Mesenchymal stem cell (in vitro differentiated cells and primary cell): ENCODE data around the gene DDIT3.

ENCODE experiments used
- DNase-seq: peaks from one replicate; pipeline ENCODE4 v3.0.0-alpha.2; 2013
- H2AFZ ChIP-seq: one replicate; pipeline ENCODE4 v1.6.1; 2013; ENCODE audit warnings: low read depth, mild to moderate bottlenecking, control low read depth, inconsistent platforms, low read length, moderate library complexity
- H2AK5ac ChIP-seq: 2 replicates; pipeline ENCODE4 v1.6.1; 2013; ENCODE audit warnings: low read length, moderate library complexity, mild to moderate bottlenecking, inconsistent platforms; ENCODE audit not compliant: severe bottlenecking
- H2BK120ac ChIP-seq: one replicate; pipeline ENCODE4 v1.6.1; 2013; ENCODE audit warnings: low read depth, mild to moderate bottlenecking, inconsistent platforms, low read length, moderate library complexity
- H2BK12ac ChIP-seq, 2 experiments: one replicate each; pipeline ENCODE4 v1.6.1; 2013; ENCODE audit warnings: inconsistent platforms in 2 of 2, low read length in 2 of 2, mild to moderate bottlenecking in 2 of 2, moderate library complexity in 2 of 2, control low read depth in 1 of 2
- H2BK15ac ChIP-seq: one replicate; pipeline ENCODE4 v1.6.1; 2013; ENCODE audit warnings: mild to moderate bottlenecking, low read depth, inconsistent platforms; ENCODE audit not compliant: poor library complexity, severe bottlenecking
- H2BK5ac ChIP-seq: 2 replicates; pipeline ENCODE4 v1.6.1; 2013; ENCODE audit warnings: low read depth, mild to moderate bottlenecking, low read length, control low read depth, inconsistent platforms; ENCODE audit not compliant: poor library complexity, severe bottlenecking
- H3K14ac ChIP-seq, 2 experiments: one replicate each; pipeline ENCODE4 v1.6.1; 2013; ENCODE audit warnings: inconsistent platforms in 2 of 2, low read length in 2 of 2, control low read depth in 1 of 2, mild to moderate bottlenecking in 1 of 2, moderate library complexity in 1 of 2
- H3K18ac ChIP-seq, 2 experiments: one replicate each; pipeline ENCODE4 v1.6.1; 2013; ENCODE audit warnings: inconsistent platforms in 2 of 2, low read length in 2 of 2, control low read depth in 1 of 2, low read depth in 1 of 2, mild to moderate bottlenecking in 1 of 2
- H3K23ac ChIP-seq, 2 experiments: one replicate each; pipeline ENCODE4 v1.6.1; 2013; ENCODE audit warnings: inconsistent platforms in 2 of 2, low read length in 2 of 2, mild to moderate bottlenecking in 2 of 2, moderate library complexity in 2 of 2, control low read depth in 1 of 2
- H3K27ac ChIP-seq: 2 replicates; pipeline ENCODE4 v1.5.1; 2013; ENCODE audit warnings: mild to moderate bottlenecking, moderate library complexity, low read length, control low read depth, inconsistent platforms; ENCODE audit not compliant: poor library complexity, severe bottlenecking
- H3K27me3 ChIP-seq, 2 experiments: 2 replicates each; pipeline versions ENCODE4 v1.6.1 to v1.7.0; 2013; ENCODE audit warnings: low read length in 2 of 2, mild to moderate bottlenecking in 2 of 2, moderate library complexity in 2 of 2, control low read depth in 1 of 2, inconsistent platforms in 1 of 2; ENCODE audit not compliant: control insufficient read depth in 1 of 2, insufficient read depth in 1 of 2
- H3K36me3 ChIP-seq, 2 experiments: 2 replicates each; pipeline versions ENCODE4 v1.6.1 to v1.7.0; 2013; ENCODE audit warnings: low read length in 2 of 2, control low read depth in 1 of 2, inconsistent platforms in 1 of 2, low read depth in 1 of 2, mild to moderate bottlenecking in 1 of 2; ENCODE audit not compliant: insufficient read depth in 2 of 2, control insufficient read depth in 1 of 2
- H3K4ac ChIP-seq, 2 experiments: one replicate each; pipeline ENCODE4 v1.6.1; 2013; ENCODE audit warnings: inconsistent platforms in 2 of 2, low read length in 2 of 2, mild to moderate bottlenecking in 2 of 2, moderate library complexity in 2 of 2, control low read depth in 1 of 2, low read depth in 1 of 2
- H3K4me1 ChIP-seq: 2 replicates; pipeline ENCODE4 v1.6.1; 2013; ENCODE audit warnings: low read depth, low read length, control low read depth; ENCODE audit not compliant: control insufficient read depth, insufficient read depth
- H3K4me2 ChIP-seq: 2 replicates; pipeline ENCODE4 v1.6.1; 2013; ENCODE audit warnings: low read length, mild to moderate bottlenecking, inconsistent platforms; ENCODE audit not compliant: poor library complexity, severe bottlenecking
- H3K4me3 ChIP-seq, 2 experiments: 2 replicates each; pipeline versions ENCODE4 v1.5.1 to v1.7.0; 2013; ENCODE audit warnings: low read length in 2 of 2, mild to moderate bottlenecking in 2 of 2, control low read depth in 1 of 2, low read depth in 1 of 2; ENCODE audit not compliant: insufficient read depth in 1 of 2
- H3K79me1 ChIP-seq: replicated peaks from 2 replicates; pipeline ENCODE4 v1.6.1; 2013; ENCODE audit warnings: mild to moderate bottlenecking, control low read depth, low read length, inconsistent platforms; ENCODE audit not compliant: poor library complexity, severe bottlenecking
- H3K9ac ChIP-seq: 2 replicates; pipeline ENCODE4 v1.7.0; 2013; ENCODE audit warnings: mild to moderate bottlenecking, low read length, moderate library complexity
- H3K9me3 ChIP-seq: 2 replicates; pipeline ENCODE4 v1.7.0; 2013; ENCODE audit warnings: mild to moderate bottlenecking, low read length; ENCODE audit not compliant: control insufficient read depth
- H4K8ac ChIP-seq: one replicate; pipeline ENCODE4 v1.6.1; 2013; ENCODE audit warnings: inconsistent platforms, mild to moderate bottlenecking, low read length, moderate library complexity
- H4K91ac ChIP-seq: one replicate; pipeline ENCODE4 v1.6.1; 2013; ENCODE audit warnings: mild to moderate bottlenecking, low read length, inconsistent platforms
- WGBS: methylation state at CpG from one replicate; pipeline ENCODE4 v1.1.7; 2013; ENCODE audit warnings: mixed read lengths; 5-methylcytosine and 5-hydroxymethylcytosine counted together

Gene DDIT3

DNA sequence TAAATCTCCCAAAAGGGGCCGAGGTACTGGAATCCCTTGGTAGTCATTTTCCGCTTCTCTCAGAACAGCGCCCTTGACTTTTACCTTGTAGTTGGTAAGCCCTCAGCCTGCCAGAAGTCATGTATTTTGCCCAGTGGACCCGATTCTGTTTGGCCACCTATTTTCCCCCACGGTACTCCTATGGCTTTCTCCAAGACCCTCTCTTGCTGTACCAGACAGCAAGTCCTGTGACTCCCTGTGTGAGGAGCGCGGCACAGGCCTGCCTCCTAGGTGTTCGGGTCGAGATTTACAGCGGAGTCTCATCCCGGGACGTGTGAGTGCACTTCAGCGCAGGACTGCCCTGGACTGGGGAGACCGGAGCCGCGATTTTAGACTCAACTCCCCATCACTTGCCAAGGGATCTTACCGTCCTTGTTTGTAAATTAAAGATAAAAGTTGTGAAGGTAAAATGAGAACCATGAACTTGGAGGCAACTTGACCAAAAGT, 1.3 kb upstream of the DDIT3 start:
- peak overlapping the region; percentile 85 for H3K9ac ChIP-seq
- H3K4me3 ChIP-seq, result peak overlapping the region in 1 of 2 experiments; percentile 73
- no peak overlapping the region for H2AFZ ChIP-seq
- peaks cover 35% of the 10 kb centered on the region for H3K4me1 ChIP-seq
- peak overlapping the region; percentile 99 for H3K27ac ChIP-seq
- peak; percentile 80 for DNase-seq
- WGBS, result 20% methylated on average over 13 of the region's 17 CpGs
- peak overlapping the region; percentile 65 to 94 for H3K4ac ChIP-seq
- H2BK120ac ChIP-seq, result peak overlapping the region; percentile 93
- H3K23ac ChIP-seq, result no peak overlapping the region
- no peak overlapping the region for H3K4me2 ChIP-seq
- peak overlapping the region; percentile 22 to 86 for H2BK12ac ChIP-seq
- H3K18ac ChIP-seq, result peak overlapping the region; percentile 77 to 98
- peak overlapping the region; percentile 47 for H2AK5ac ChIP-seq
- H3K9me3 ChIP-seq, result no peaks in the 10 kb centered on the region
- H3K79me1 ChIP-seq, result peaks cover 8% of the 10 kb centered on the region
- H4K8ac ChIP-seq, result peak overlapping the region; percentile 33
- no peaks in the 10 kb centered on the region for H3K27me3 ChIP-seq
- H3K14ac ChIP-seq, result no peak overlapping the region
- peak overlapping the region; percentile 33 for H2BK5ac ChIP-seq
- H4K91ac ChIP-seq, result peak overlapping the region; percentile 83
- H2BK15ac ChIP-seq, result peak overlapping the region; percentile 97
- H3K36me3 ChIP-seq, result peaks cover 32 to 48% of the 10 kb centered on the region in 2 experiments

DNA sequence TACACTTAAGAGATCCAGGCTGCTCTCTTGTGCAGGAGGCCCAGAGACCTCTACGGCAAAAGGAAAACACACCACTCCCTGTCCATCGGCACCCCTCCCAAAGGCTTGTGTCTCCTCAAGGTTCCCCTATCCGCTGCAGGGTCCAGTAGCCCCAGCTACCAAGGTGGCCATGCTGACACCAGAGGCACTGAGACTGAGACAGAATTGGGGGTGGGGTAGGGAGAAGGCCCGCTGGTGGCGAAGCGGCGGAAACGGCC, 590 bp downstream of the DDIT3 start:
- no peaks in the 10 kb centered on the region for H3K27me3 ChIP-seq
- WGBS, result 0% methylated on average over 8 of the region's 8 CpGs
- peaks cover 25% of the 10 kb centered on the region for H3K4me1 ChIP-seq
- H3K23ac ChIP-seq, result peak overlapping the region in 1 of 2 experiments; percentile 10
- H3K9ac ChIP-seq, result peak overlapping the region; percentile 98
- H4K8ac ChIP-seq, result peak overlapping the region; percentile 76
- H3K36me3 ChIP-seq, result peaks cover 27 to 50% of the 10 kb centered on the region in 2 experiments
- no peak overlapping the region for H2BK120ac ChIP-seq
- H3K4me3 ChIP-seq, result peak overlapping the region; percentile 66 to 94
- no peak for DNase-seq
- H3K9me3 ChIP-seq, result no peaks in the 10 kb centered on the region
- peak overlapping the region; percentile 95 for H3K27ac ChIP-seq
- H3K18ac ChIP-seq, result peak overlapping the region; percentile 94 to 95
- H2AFZ ChIP-seq, result no peak overlapping the region
- peaks cover 3% of the 10 kb centered on the region for H3K79me1 ChIP-seq
- peak overlapping the region in 1 of 2 experiments; percentile 78 for H2BK12ac ChIP-seq
- peak overlapping the region; percentile 71 for H3K4me2 ChIP-seq
- no peak overlapping the region for H2BK15ac ChIP-seq
- H2BK5ac ChIP-seq, result peak overlapping the region; percentile 74
- peak overlapping the region in 1 of 2 experiments; percentile 84 for H3K14ac ChIP-seq
- peak overlapping the region; percentile 2 for H2AK5ac ChIP-seq
- H4K91ac ChIP-seq, result peak overlapping the region; percentile 19
- peak overlapping the region; percentile 10 to 74 for H3K4ac ChIP-seq

- Histone ChIP-seq H3K79me1 (peaks cover 5% of the 10 kb centered on the region), H3K4me2 (peak overlapping the region; percentile 71)
Measured at GRCh38 chr12:57518920-57519795, 1.2 kb downstream of the DDIT3 start.

DNA sequence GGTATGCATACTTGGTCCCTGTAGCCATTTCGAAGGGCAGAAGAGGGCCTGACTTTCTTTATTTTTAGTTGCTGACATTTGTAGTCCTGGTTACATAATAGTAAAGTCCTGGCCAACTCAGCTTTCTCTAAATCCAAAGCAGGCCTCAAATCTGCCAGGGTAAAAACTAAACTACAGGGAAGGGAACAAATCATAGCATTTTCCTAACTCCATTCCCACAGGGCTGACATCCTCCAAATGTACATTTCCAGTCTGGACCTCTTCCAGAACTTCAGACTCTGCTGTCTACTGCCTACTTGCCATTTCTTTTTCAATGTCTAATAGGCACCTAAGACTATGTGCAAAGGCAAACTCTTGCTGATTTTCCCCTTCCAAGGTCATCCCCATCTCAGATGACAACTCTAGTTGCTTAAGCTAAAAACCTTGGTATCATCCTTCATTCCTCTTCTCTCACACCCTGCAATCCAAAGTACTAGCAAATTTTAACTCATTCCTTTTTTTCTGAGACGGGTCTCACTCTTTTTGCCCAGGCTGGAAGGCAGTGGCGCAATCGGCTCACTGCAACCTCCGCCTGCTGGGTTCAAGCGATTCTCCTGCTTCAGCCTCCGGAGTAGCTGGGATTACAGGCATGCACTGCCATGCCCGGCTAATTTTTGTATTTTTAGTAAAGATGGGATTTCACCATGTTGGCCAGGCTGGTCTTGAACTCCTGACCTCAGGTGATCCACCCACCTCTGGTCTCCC, 2.0 kb downstream of the DDIT3 start:
- peak overlapping the region in 1 of 2 experiments; percentile 94 for H3K4me3 ChIP-seq
- H3K27me3 ChIP-seq, result no peaks in the 10 kb centered on the region

More at GRCh38 chr12:57518920-57519795, 1.2 kb downstream of the DDIT3 start:
- no peak overlapping the region for H2BK15ac ChIP-seq
- no peak overlapping the region for H3K23ac ChIP-seq
- H3K27ac ChIP-seq, result peak overlapping the region; percentile 95
- peak overlapping the region in 1 of 2 experiments; percentile 82 for H3K14ac ChIP-seq
- no peaks in the 10 kb centered on the region for H3K9me3 ChIP-seq
- no peaks in the 10 kb centered on the region for H3K27me3 ChIP-seq
- peaks cover 21% of the 10 kb centered on the region for H3K4me1 ChIP-seq
- no peak overlapping the region for H2AK5ac ChIP-seq
- peak overlapping the region; percentile 98 for H3K9ac ChIP-seq
- H2BK5ac ChIP-seq, result no peak overlapping the region
- H2BK120ac ChIP-seq, result no peak overlapping the region
- H3K4ac ChIP-seq, result peak overlapping the region; percentile 14 to 15
- 33% methylated on average over 7 of the region's 7 CpGs for WGBS
- H4K8ac ChIP-seq, result no peak overlapping the region
- H4K91ac ChIP-seq, result peak overlapping the region; percentile 19
- peak; percentile 43 for DNase-seq
- H2AFZ ChIP-seq, result no peak overlapping the region
- peaks cover 26 to 50% of the 10 kb centered on the region in 2 experiments for H3K36me3 ChIP-seq
- peak overlapping the region; percentile 66 to 94 for H3K4me3 ChIP-seq
- H2BK12ac ChIP-seq, result no peak overlapping the region
- peak overlapping the region in 1 of 2 experiments; percentile 94 for H3K18ac ChIP-seq

More for the DNA sequence above, 2.0 kb downstream of the DDIT3 start:
- H3K4me2 ChIP-seq, result peak overlapping the region; percentile 71
- H3K27ac ChIP-seq, result no peak overlapping the region
- WGBS, result 92% methylated on average over 7 of the region's 8 CpGs
- H2BK120ac ChIP-seq, result no peak overlapping the region
- H3K9me3 ChIP-seq, result no peaks in the 10 kb centered on the region
- no peak overlapping the region for H3K14ac ChIP-seq
- peaks cover 25 to 52% of the 10 kb centered on the region in 2 experiments for H3K36me3 ChIP-seq
- no peak overlapping the region for H4K8ac ChIP-seq
- peaks cover 6% of the 10 kb centered on the region for H3K79me1 ChIP-seq
- no peak overlapping the region for H2BK12ac ChIP-seq
- no peak overlapping the region for H3K4ac ChIP-seq
- H2BK15ac ChIP-seq, result no peak overlapping the region
- no peak overlapping the region for H3K18ac ChIP-seq
- H3K23ac ChIP-seq, result peak overlapping the region in 1 of 2 experiments; percentile 68
- no peak overlapping the region for H4K91ac ChIP-seq
- H2AFZ ChIP-seq, result no peak overlapping the region
- H3K4me1 ChIP-seq, result peaks cover 17% of the 10 kb centered on the region
- H2AK5ac ChIP-seq, result no peak overlapping the region
- H3K9ac ChIP-seq, result peak overlapping the region; percentile 98
- DNase-seq, result peak; percentile 15
- no peak overlapping the region for H2BK5ac ChIP-seq
